ENCODE data around the gene CNTN6. TPM values are rescaled to one million over a fixed set of nuclear protein-coding genes. Genes with fewer than 3 reads are reported as not detected.
"Not testable (repeated sequence)": the region's sequence is repeated elsewhere in the genome, so short reads cannot be mapped to it uniquely, and the experiment has no call there.

Gene CNTN6
- total RNA-seq, 1 donor from 2014 or later: 0.29 TPM

GRCh38 chr3:1275495-1275894 is 182.7 kb downstream of the CNTN6 start:
- no peak for DNase-seq (ENCODE audit: low spot score)

- no peak for DNase-seq (ENCODE audit: low spot score)
Observed at GRCh38 chr3:1287815-1288214, 195.0 kb downstream of the CNTN6 start.

- DNase-seq (ENCODE audit: low spot score): no peak
Observed at GRCh38 chr3:1288805-1289494, 196.1 kb downstream of the CNTN6 start.

GRCh38 chr3:1292571-1293071 is 199.8 kb downstream of the CNTN6 start:
- no peak for DNase-seq (ENCODE audit: low spot score)

GRCh38 chr3:1294586-1294985 is 201.8 kb downstream of the CNTN6 start:
- no peak for DNase-seq (ENCODE audit: low spot score)

- no peak for DNase-seq (ENCODE audit: low spot score)
Observed at GRCh38 chr3:1318296-1319005, 225.6 kb downstream of the CNTN6 start.

- no peak for DNase-seq (ENCODE audit: low spot score)
Observed at GRCh38 chr3:1326546-1326945, 233.7 kb downstream of the CNTN6 start.

GRCh38 chr3:1330107-1330506 is 237.3 kb downstream of the CNTN6 start:
- DNase-seq (ENCODE audit: low spot score): no peak

- DNase-seq (ENCODE audit: low spot score): no peak
Observed at GRCh38 chr3:1346386-1346785, 253.6 kb downstream of the CNTN6 start.

- DNase-seq (ENCODE audit: low spot score): no peak
Observed at GRCh38 chr3:1348547-1348946, 255.7 kb downstream of the CNTN6 start.

- DNase-seq (ENCODE audit: low spot score): no peak
Observed at GRCh38 chr3:1350885-1351284, 258.1 kb downstream of the CNTN6 start.

GRCh38 chr3:1355691-1356090 is 262.9 kb downstream of the CNTN6 start:
- DNase-seq (ENCODE audit: low spot score): no peak

GRCh38 chr3:1356101-1356500 is 263.3 kb downstream of the CNTN6 start:
- no peak for DNase-seq (ENCODE audit: low spot score)

GRCh38 chr3:1365528-1365927 is 272.7 kb downstream of the CNTN6 start:
- DNase-seq (ENCODE audit: low spot score): no peak

- DNase-seq (ENCODE audit: low spot score): no peak
Observed at GRCh38 chr3:1374471-1374870, 281.6 kb downstream of the CNTN6 start.

- no peak for DNase-seq (ENCODE audit: low spot score)
Observed at GRCh38 chr3:1375145-1375544, 282.3 kb downstream of the CNTN6 start.

- no peak for DNase-seq (ENCODE audit: low spot score)
Observed at GRCh38 chr3:1380926-1381646, 288.3 kb downstream of the CNTN6 start.

GRCh38 chr3:1381647-1382036 is 288.8 kb downstream of the CNTN6 start:
- DNase-seq (ENCODE audit: low spot score): no peak

GRCh38 chr3:1387396-1387905 is 294.6 kb downstream of the CNTN6 start:
- DNase-seq (ENCODE audit: low spot score): not testable (repeated sequence)

- peak; percentile 84 for DNase-seq (ENCODE audit: low spot score)
Observed at GRCh38 chr3:1394188-1394587, 301.4 kb downstream of the CNTN6 start.

GRCh38 chr3:1400571-1400970 is 307.7 kb downstream of the CNTN6 start:
- DNase-seq (ENCODE audit: low spot score): no peak

Measured in mesenteric fat pad (tissue), 1 donor.